Measurements from ENCODE around the gene PLCH1. TPM values are rescaled to one million over a fixed set of nuclear protein-coding genes. Genes with fewer than 3 reads are reported as not detected.

The PLCH1 gene
- total and polyA plus RNA-seq, 2 of the 13 experiments (the other 11 are each of a cell fraction or from before 2014, with no cell fraction given), result 2.0 to 3.0 TPM

GRCh38 chr3:155428563-155428962 is 316.3 kb downstream of the PLCH1 start:
- DNase-seq (ENCODE audit: low spot score), result no peak
- H3K27me3 ChIP-seq (ENCODE audit: control insufficient read depth in 1 of 2, insufficient read depth in 2 of 2, low read length in 2 of 2), result no peaks in the 10 kb centered on the region
- no peak overlapping the region for H3K4me3 ChIP-seq (replicated peaks in 1 of 3; ENCODE audit: insufficient read depth in 1 of 3, low read depth in 2 of 3, low read length in 3 of 3)
- no peaks in the 10 kb centered on the region for H4K20me1 ChIP-seq (ENCODE audit: insufficient read depth, low read length)
- no peak overlapping the region for H3K4me2 ChIP-seq (ENCODE audit: low read depth, low read length)
- peaks cover 12% of the 10 kb centered on the region for H3K9me3 ChIP-seq (ENCODE audit: low read length)
- WGBS (ENCODE audit: low lambda C conversion rate), result 16% methylated on average over 4 of the region's 4 CpGs
- no peak overlapping the region for H3K9ac ChIP-seq (ENCODE audit: insufficient read depth, low read depth, low read length)
- H3K36me3 ChIP-seq (replicated peaks in 1 of 2; ENCODE audit: control insufficient read depth in 1 of 2, insufficient read depth in 2 of 2, low read length in 2 of 2), result no peaks in the 10 kb centered on the region
- POLR2A ChIA-PET, result no interaction called here
- no peaks in the 10 kb centered on the region for H3K4me1 ChIP-seq (ENCODE audit: insufficient read depth, low read length)
- no peak for ATAC-seq
- intact Hi-C loops (cut with micrococcal nuclease; ENCODE audit: unreplicated experiment), result no loop called here
- H3K27ac ChIP-seq (ENCODE audit: extremely low read length, insufficient read depth, low read length), result no peak overlapping the region
- CTCF ChIA-PET (ENCODE audit: low intra/inter-chr PET ratio, low total read pairs), result no interaction called here
- H3K79me2 ChIP-seq (ENCODE audit: insufficient read depth, low read length), result no peaks in the 10 kb centered on the region
- BruUV-seq (replicated peaks), result no TSS peak
- no peak overlapping the region for H2AFZ ChIP-seq (ENCODE audit: low read length)
- no peak for TF ChIP-seq CENPX (CRISPR knock-in tag; IDR thresholded peaks at IDR 0.05)
- TF ChIP-seq ZNF33A (CRISPR knock-in tag; IDR thresholded peaks at IDR 0.05; ENCODE audit: borderline replicate concordance), result no peak
- no peak for TF ChIP-seq JARID2 (CRISPR knock-in tag; IDR thresholded peaks at IDR 0.05; ENCODE audit: insufficient replicate concordance)
- TF ChIP-seq SMARCC2 (IDR thresholded peaks at IDR 0.05), result no peak
- no peak for TF ChIP-seq ZNF704 (CRISPR knock-in tag; IDR thresholded peaks at IDR 0.05; ENCODE audit: borderline replicate concordance)
- TF ChIP-seq ZBTB43 (CRISPR knock-in tag; conservative IDR thresholded peaks at IDR 0.05), result no peak
- TF ChIP-seq POGZ (CRISPR knock-in tag; IDR thresholded peaks at IDR 0.05), result no peak
- no peak for TF ChIP-seq ETV5 (CRISPR knock-in tag; IDR thresholded peaks at IDR 0.05; ENCODE audit: borderline replicate concordance)
- in situ Hi-C loops (cut with HindIII; ENCODE audit: extremely low pct_ligation_motif_present, low pct_unique_long_range_greater_than_20kb), result no loop called here
- no peak for FAIRE-seq

Measured in HepG2 (cell line).